Stimulated activated naive CD8-positive, alpha-beta T cell treated with anti-CD3 and anti-CD28 coated beads, Interleukin-15, Interleukin-2, amounts not matched to agents 100 ng/mL and 50 ng/mL, for 24 hours (primary cell): Measurements from ENCODE around the gene RELA.
"Not testable (repeated sequence)": the region's sequence is repeated elsewhere in the genome, so short reads cannot be mapped to it uniquely, and the experiment has no call there.

Experiments
- H3K27ac Mint-ChIP-seq: one replicate; pipeline ENCODE4 v1.8.0; 2021; ENCODE audit warnings: mild to moderate bottlenecking, mixed read lengths
- H3K27me3 Mint-ChIP-seq: one replicate; pipeline ENCODE4 v1.8.0; 2021; ENCODE audit warnings: mixed read lengths
- H3K36me3 Mint-ChIP-seq: one replicate; pipeline ENCODE4 v1.8.0; 2021; ENCODE audit warnings: low read depth, mixed read lengths
- H3K4me1 Mint-ChIP-seq: one replicate; pipeline ENCODE4 v1.8.0; 2021; ENCODE audit warnings: low read depth, mixed read lengths
- H3K4me3 Mint-ChIP-seq: one replicate; pipeline ENCODE4 v1.8.0; 2021; ENCODE audit warnings: mild to moderate bottlenecking, mixed read lengths
- H3K9me3 Mint-ChIP-seq: one replicate; pipeline ENCODE4 v1.8.0; 2021; ENCODE audit warnings: mixed read lengths

The RELA gene

GRCh38 chr11:65692367-65692766 lies 29.7 kb upstream of the RELA start:
- Mint-ChIP-seq H3K27me3 (no peaks in the 10 kb centered on the region), H3K36me3 (no peaks in the 10 kb centered on the region), H3K27ac (no peak overlapping the region), H3K9me3 (no peaks in the 10 kb centered on the region), H3K4me1 (no peaks in the 10 kb centered on the region), H3K4me3 (no peak overlapping the region)

GRCh38 chr11:65691847-65692246 lies 29.1 kb upstream of the RELA start:
- H3K27ac Mint-ChIP-seq, H3K9me3 Mint-ChIP-seq, H3K4me1 Mint-ChIP-seq, H3K27me3 Mint-ChIP-seq, H3K4me3 Mint-ChIP-seq, H3K36me3 Mint-ChIP-seq: not testable (repeated sequence)

DNA sequence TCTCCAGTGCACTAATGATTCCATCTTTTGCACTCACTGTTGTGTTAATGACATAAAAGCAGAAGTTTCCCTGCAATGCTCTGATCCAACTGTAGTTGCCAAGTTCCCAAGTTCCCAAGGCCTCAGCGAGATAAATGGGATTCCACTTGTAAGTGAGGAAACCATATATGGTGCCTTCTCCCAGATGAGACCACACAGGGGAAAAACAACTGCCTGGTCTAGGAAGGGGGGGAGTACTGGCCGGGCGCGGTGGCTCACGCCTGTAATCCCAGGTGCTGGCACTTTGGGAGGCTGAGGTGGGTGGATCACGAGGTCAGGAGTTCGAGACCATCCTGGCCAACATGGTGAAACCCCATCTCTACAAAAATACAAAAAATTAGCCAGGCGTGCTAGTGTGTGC lies 23.3 kb upstream of the RELA start:
- Mint-ChIP-seq H3K4me3 (no peak overlapping the region), H3K27ac (no peak overlapping the region), H3K4me1 (no peaks in the 10 kb centered on the region), H3K36me3 (no peaks in the 10 kb centered on the region), H3K9me3 (no peaks in the 10 kb centered on the region), H3K27me3 (peaks cover 4% of the 10 kb centered on the region)

DNA sequence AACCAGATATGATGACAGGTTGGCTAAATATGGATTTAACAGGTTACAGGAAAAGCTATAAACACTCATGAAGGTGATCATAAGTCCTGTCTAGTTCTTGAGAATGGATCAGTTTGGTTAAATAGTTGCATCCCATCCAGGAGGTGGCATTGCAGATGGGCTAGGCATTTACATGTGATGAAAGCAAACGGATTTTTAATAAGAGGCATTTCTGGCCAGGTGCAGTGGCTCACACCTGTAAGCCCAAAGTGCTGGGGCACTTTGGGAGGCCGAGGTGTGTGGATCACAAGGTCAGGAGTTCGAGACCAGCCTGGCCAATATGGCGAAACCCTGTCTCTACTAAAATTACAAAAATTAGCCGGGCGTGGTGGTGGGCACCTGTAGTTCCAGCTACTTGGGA lies 20.8 kb upstream of the RELA start:
- not testable (repeated sequence) for H3K9me3 Mint-ChIP-seq, H3K27ac Mint-ChIP-seq, H3K4me3 Mint-ChIP-seq, H3K27me3 Mint-ChIP-seq, H3K36me3 Mint-ChIP-seq, H3K4me1 Mint-ChIP-seq

DNA sequence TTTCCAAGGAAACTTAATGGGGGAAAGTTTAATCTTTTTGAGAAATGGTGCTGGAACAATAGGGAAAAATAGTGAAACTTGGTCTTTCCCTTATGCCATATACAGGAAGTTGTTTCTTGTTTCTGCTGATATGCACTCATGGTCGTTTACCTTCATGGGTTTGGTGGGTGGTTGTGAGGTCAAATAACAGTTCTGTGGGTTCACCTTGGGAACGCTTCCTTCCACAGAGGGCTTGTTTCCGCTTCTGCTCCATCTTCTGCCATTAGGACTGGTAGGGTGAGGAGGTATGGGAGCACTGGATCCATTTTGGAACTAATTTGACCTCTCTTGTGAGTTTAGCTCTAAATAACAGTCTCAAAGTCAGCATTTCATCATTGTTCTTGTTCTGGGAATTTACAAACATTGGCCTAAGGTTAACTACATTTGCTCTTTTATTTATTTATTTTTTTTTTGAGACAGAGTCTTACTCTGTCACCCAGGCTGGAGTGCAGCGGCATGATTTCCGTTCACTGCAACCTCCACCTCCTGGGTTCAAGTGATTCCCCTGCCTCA lies 17.6 kb upstream of the RELA start:
- Mint-ChIP-seq H3K9me3 (no peaks in the 10 kb centered on the region), H3K27me3 (peaks cover 4% of the 10 kb centered on the region), H3K4me1 (no peaks in the 10 kb centered on the region), H3K27ac (no peak overlapping the region), H3K36me3 (no peaks in the 10 kb centered on the region), H3K4me3 (no peak overlapping the region)

- Mint-ChIP-seq H3K36me3 (no peaks in the 10 kb centered on the region), H3K9me3 (no peaks in the 10 kb centered on the region), H3K4me1 (peaks cover 4% of the 10 kb centered on the region), H3K4me3 (no peak overlapping the region), H3K27me3 (no peaks in the 10 kb centered on the region), H3K27ac (no peak overlapping the region)
These were observed 10.3 kb upstream of the RELA start for GRCh38 chr11:65672982-65673381.

DNA sequence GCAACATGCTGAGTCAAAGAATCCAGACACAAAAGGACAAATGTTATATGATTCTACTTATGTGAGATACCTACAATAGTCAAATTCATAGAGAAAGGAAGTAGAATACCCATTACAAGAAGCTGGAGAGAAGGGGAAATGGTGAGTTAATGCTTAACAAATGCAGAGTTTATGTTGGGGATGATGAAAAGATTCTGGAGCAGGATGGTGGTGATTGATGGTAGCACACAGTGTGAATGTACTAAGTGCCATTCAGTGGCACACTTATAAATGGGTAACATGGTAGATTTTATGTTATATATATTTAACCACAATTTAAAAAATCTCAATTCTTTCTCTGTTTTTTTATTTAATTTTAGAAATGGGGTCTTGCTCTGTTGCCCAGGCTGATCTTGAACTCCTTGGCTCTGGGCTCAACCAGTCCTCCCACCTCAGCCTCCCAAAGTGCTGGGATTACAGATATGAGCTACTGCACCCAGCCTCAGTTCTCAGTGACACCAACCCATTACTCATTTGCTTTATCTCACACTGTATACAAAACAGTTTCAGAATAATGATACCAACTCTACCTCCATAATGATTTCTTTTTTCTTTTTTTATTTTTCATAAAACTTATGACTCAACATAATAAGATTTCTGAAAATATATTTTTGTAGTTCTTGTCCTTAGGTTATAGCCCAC lies 9.6 kb upstream of the RELA start:
- Mint-ChIP-seq H3K36me3 (no peaks in the 10 kb centered on the region), H3K9me3 (no peaks in the 10 kb centered on the region), H3K4me3 (no peak overlapping the region), H3K27me3 (no peaks in the 10 kb centered on the region), H3K27ac (no peak overlapping the region), H3K4me1 (peaks cover 4% of the 10 kb centered on the region)

- Mint-ChIP-seq H3K36me3 (peaks cover 27% of the 10 kb centered on the region), H3K27me3 (no peaks in the 10 kb centered on the region), H3K4me3 (peak overlapping the region; percentile 82), H3K27ac (peak overlapping the region; percentile 96), H3K4me1 (peaks cover 33% of the 10 kb centered on the region), H3K9me3 (no peaks in the 10 kb centered on the region)
These were observed 1.0 kb upstream of the RELA start for GRCh38 chr11:65663639-65664200.

- peaks cover 40% of the 10 kb centered on the region for H3K36me3 Mint-ChIP-seq
- no peaks in the 10 kb centered on the region for H3K27me3 Mint-ChIP-seq
- peak overlapping the region; percentile 86 for H3K4me3 Mint-ChIP-seq
- no peaks in the 10 kb centered on the region for H3K9me3 Mint-ChIP-seq
- peak overlapping the region; percentile 87 for H3K27ac Mint-ChIP-seq
- H3K4me1 Mint-ChIP-seq = peaks cover 37% of the 10 kb centered on the region
These were observed 393 bp downstream of the RELA start for GRCh38 chr11:65662247-65662798.

- Mint-ChIP-seq H3K4me3 (peak overlapping the region; percentile 86), H3K4me1 (peaks cover 43% of the 10 kb centered on the region), H3K27me3 (no peaks in the 10 kb centered on the region), H3K27ac (peak overlapping the region; percentile 87), H3K36me3 (peaks cover 46% of the 10 kb centered on the region), H3K9me3 (no peaks in the 10 kb centered on the region)
These were observed 993 bp downstream of the RELA start for GRCh38 chr11:65661599-65662246.

DNA sequence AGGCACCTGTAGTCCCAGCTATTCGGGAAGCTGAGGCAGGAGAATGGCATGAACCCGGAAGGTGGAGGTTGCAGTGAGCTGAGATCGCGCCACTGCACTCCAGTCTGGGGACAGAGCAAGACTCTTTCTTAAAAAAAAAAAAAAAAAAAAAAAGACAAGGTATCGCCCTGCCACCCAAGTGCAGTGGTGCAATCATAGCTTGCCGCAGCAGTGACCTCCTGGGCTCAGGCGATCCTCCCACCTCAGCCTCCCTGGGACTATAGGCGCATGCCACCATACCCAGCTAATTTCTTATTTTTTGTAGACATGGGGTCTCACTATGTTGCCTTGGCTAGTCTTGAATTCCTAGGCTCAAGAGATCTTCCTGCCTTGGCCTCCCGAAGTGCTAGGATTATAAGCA lies 1.8 kb downstream of the RELA start:
- not testable (repeated sequence) for H3K9me3 Mint-ChIP-seq, H3K27me3 Mint-ChIP-seq
- Mint-ChIP-seq H3K27ac (peak overlapping the region; percentile 40), H3K4me1 (peaks cover 50% of the 10 kb centered on the region), H3K4me3 (peak overlapping the region; percentile 86), H3K36me3 (peaks cover 54% of the 10 kb centered on the region)

DNA sequence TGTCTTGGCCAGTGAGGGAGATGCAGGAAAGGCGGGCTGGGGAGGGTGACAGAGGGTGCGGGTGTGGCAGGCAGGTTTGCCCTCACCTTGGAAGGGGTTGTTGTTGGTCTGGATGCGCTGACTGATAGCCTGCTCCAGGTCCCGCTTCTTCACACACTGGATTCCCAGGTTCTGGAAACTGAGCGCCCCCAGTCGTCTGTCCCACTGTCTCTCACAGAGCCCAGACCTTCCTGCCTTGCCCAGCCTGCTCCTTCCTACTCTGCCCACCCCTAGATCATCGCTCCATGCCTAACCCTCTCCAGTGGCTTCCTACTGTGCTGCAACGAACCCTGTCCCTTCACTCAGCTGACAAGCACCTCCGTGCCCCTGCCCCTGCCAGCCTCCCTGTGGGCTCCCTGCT lies 2.7 kb downstream of the RELA start:
- H3K9me3 Mint-ChIP-seq = no peaks in the 10 kb centered on the region
- H3K27ac Mint-ChIP-seq = peak overlapping the region; percentile 43
- peaks cover 62% of the 10 kb centered on the region for H3K36me3 Mint-ChIP-seq
- H3K27me3 Mint-ChIP-seq = no peaks in the 10 kb centered on the region
- H3K4me1 Mint-ChIP-seq = peaks cover 54% of the 10 kb centered on the region
- peak overlapping the region; percentile 0 for H3K4me3 Mint-ChIP-seq

DNA sequence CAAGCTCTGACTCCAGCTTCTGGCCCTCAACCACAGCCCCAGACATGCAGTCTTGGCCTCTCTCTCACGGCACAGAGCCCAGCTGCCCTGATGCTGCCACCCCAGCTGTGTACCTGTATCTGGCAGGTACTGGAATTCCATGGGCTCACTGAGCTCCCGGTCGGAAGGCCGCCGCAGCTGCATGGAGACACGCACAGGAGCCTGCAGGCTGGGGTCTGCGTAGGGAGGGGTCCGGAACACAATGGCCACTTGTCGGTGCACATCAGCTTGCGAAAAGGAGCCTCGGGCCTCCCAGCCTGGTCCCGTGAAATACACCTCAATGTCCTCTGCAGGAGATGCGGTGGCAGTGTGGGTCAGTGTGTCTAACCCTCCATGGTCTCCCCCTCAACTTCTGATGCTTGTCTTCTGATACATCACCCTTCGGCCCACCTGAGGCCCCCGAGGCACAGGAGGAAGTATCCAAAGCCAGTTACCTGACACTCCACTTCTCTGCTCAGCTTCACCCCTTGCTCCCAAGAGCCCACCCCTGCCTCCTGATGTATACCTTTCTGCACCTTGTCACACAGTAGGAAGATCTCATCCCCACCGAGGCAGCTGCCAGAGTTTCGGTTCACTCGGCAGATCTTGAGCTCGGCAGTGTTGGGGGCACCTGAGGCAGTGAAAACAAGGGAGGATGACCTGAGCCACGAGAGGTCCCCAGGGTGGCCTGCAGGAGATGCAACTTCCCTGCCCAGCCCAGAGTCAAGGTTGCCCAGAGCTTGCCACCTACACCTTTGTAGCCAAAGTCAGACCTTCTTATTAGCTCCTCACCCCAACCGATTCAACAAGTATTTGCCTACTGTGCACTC lies 4.3 kb downstream of the RELA start:
- H3K36me3 Mint-ChIP-seq = peaks cover 73% of the 10 kb centered on the region
- H3K9me3 Mint-ChIP-seq = no peaks in the 10 kb centered on the region
- peak overlapping the region; percentile 22 for H3K27ac Mint-ChIP-seq
- no peaks in the 10 kb centered on the region for H3K27me3 Mint-ChIP-seq
- no peak overlapping the region for H3K4me3 Mint-ChIP-seq
- peaks cover 57% of the 10 kb centered on the region for H3K4me1 Mint-ChIP-seq

GRCh38 chr11:65657426-65657825 lies 5.3 kb downstream of the RELA start:
- Mint-ChIP-seq H3K36me3 (peaks cover 80% of the 10 kb centered on the region), H3K4me1 (peaks cover 66% of the 10 kb centered on the region), H3K4me3 (no peak overlapping the region), H3K27me3 (no peaks in the 10 kb centered on the region), H3K27ac (no peak overlapping the region), H3K9me3 (no peaks in the 10 kb centered on the region)
